Motor neuron (in vitro differentiated cells): Measurements from ENCODE around the gene MRTFA. TPM values are rescaled to one million over a fixed set of nuclear protein-coding genes. Genes with fewer than 3 reads are reported as not detected.
A peak's percentile ranks its signal among the peaks of the same experiment; 100 is the strongest.

Experiments used
- ATAC-seq, 8 experiments: fragments of 200-7000 bp; cut with Tn5 transposase; replicated peaks in 6 of 8; 2 replicates each; pipeline ENCODE4 v1.8.0; 2021; ENCODE audit warnings: mild to moderate bottlenecking in 8 of 8, moderate library complexity in 8 of 8
- H3K27ac ChIP-seq, 2 donors: fragments of 250-450 bp; sonication (Bioruptor Pico); 2 replicates each; pipeline ENCODE4 v1.9.0; 2021; ENCODE audit warnings: antibody characterized with exemption in 2 of 2, mild to moderate bottlenecking in 2 of 2, moderate library complexity in 1 of 2
- H3K4me1 ChIP-seq, 2 donors: fragments of 250-450 bp; sonication (Bioruptor Pico); replicated peaks in 1 of 2; 2 replicates each; pipeline ENCODE4 v1.6.1; 2021; ENCODE audit warnings: antibody characterized with exemption in 2 of 2, mild to moderate bottlenecking in 2 of 2, moderate library complexity in 1 of 2
- H3K4me3 ChIP-seq, 5 donors: fragments of 250-450 bp; sonication (Bioruptor Pico); 2 replicates each; pipeline ENCODE4 v1.9.0; 2021; ENCODE audit warnings: antibody characterized with exemption in 5 of 5, mild to moderate bottlenecking in 5 of 5, moderate library complexity in 4 of 5
- WGBS, 10 experiments: fragments of 450-650 bp; shearing (Covaris generic); methylation state at CpG; one replicate each; pipeline ENCODE4 v1.0.0; 2022; 5-methylcytosine and 5-hydroxymethylcytosine counted together
- in situ Hi-C, 9 experiments: fragments of 400-800 bp; cut with MboI; loops; one replicate each; pipeline ENCODE4 v1.15.0; 2021; ENCODE audit warnings: low sequenced_read_pairs in 9 of 9, low pct_unique_long_range_greater_than_20kb in 2 of 9; ENCODE audit not compliant: unreplicated experiment in 9 of 9
- total RNA-seq, 8 experiments: library from RNA; unstranded; fragments of 300-600 nt; gene quantifications; 2 replicates each; pipeline versions ENCODE4 v1.2.3 to v1.2.4, GENCODE V29; 2022

Gene MRTFA
- total RNA-seq, 8 experiments from 2014 or later: 13.1 to 33.2 (median 21.7) TPM

- no peak for ATAC-seq
- Histone ChIP-seq H3K27ac (no peak overlapping the region), H3K4me1 (no peaks in the 10 kb centered on the region), H3K4me3 (no peak overlapping the region)
- in situ Hi-C loops: no loop called here
- 50 to 100% (median 100%) methylated on average over 1 of the region's 1 CpG; no CpG with 5 or more reads in 5 of the 10 experiments for WGBS, 10 experiments
These were observed 16.0 kb downstream of the MRTFA start for GRCh38 chr22:40620464-40621046.

DNA sequence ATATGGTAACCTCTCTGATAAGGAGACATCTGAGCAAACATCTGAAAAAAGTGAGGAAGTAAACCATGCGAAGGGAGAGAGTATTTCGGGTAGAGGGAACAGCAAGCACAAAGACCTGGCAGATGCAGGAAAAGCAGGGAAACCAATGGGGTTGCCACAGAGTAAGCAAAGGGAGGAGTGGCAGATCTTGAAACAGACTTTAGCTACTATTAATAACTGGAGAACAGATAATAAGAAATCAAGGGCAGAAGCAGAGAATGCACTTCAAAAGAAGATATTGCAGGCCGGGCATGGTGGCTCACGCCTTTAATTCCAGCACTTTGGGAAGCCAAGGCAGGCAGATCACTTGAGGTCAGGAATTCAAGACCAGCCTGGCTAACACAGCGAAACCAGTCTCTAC lies 18.1 kb downstream of the MRTFA start:
- no peak overlapping the region for H3K4me3 ChIP-seq
- 93 to 100% (median 96%) methylated on average over 1 to 5 of the region's 5 CpGs; no CpG with 5 or more reads in 2 of the 10 experiments for WGBS, 10 experiments
- H3K27ac ChIP-seq: no peak overlapping the region
- in situ Hi-C loops: no loop called here
- H3K4me1 ChIP-seq: no peaks in the 10 kb centered on the region
- no peak for ATAC-seq

DNA sequence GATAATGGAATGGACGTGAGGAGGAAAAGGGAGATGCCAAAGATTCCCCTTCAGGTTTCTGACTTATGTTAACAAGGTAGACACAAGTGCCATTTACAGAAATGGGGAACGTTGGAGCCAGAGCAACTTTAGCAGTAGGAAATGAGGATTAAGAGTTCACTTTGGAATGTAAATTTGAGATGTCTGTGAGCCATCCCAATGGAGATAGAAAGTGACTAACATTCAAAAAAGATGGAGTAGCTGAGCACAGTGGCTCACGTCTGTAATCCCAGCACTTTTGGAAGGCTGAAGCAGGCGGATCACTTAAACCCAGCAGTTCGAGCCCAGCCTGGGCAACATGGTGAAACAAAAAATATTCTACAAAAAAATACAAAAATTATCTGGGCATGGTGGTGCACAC lies 19.9 kb downstream of the MRTFA start:
- Histone ChIP-seq H3K4me3 (no peak overlapping the region), H3K27ac (no peak overlapping the region), H3K4me1 (no peaks in the 10 kb centered on the region)
- no peak for ATAC-seq
- in situ Hi-C loops: no loop called here
- 43 to 100% (median 82%) methylated on average over 1 to 5 of the region's 5 CpGs for WGBS, 10 experiments

DNA sequence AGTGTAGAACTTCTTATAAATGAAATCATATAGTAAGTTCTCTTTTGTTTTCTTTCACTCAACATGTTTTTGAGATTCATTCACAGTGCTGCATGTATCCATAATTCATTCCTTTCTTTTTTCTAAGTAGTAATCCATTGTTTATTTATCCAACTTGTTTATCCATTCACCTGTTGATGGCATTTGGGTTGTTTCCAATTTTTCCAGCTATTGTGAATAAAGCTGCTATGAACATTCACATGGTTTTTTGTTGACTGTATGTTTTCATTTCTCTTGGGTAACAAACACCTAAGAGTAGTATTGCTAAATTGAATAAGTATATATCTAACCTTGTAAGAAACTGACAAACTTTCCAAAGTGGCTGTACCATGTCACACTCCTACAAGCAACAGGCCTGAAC lies 23.5 kb downstream of the MRTFA start:
- no peaks in the 10 kb centered on the region for H3K4me1 ChIP-seq
- no peak overlapping the region for H3K4me3 ChIP-seq
- in situ Hi-C loops: no loop called here
- ATAC-seq: no peak
- no peak overlapping the region for H3K27ac ChIP-seq

DNA sequence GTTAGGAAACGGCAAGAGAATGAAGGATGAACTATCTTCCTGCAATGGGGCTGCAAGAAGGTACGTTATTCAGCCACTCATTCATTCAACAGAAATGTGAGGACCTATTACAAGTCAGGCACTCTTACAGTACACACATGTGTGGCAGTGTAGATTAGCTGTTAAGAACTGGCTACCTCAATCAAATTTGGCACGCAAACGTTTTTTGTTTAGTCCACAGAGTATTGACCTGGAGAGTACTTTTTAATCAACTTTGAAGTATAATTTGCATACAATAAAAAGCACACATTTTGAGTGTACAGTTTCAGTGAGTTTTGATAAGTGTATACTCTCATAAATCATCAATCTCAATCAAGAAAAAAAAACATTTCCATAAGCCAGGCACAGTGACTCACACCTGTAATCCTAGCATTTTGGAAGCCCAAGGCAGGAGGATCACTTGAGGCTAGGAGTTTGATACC lies 24.2 kb downstream of the MRTFA start:
- in situ Hi-C loops: no loop called here

DNA sequence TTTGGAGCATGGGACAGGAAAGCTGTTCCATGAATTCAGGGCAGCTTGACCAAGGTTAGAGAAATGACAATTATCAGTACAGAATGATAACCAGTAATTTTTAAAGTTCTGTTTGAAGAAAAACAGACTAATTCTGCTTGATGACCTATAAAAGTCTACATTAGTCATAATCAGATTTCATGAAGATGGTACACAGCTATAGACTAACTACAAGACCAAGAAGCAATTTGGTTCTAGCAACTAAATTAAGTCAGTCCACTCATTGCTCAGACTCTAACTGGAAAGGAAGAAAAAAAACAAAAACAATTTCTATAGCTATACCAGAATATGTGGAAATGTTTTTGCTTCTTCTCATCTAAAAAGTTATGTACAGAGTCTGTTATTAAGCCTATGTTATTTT lies 24.9 kb downstream of the MRTFA start:
- no peak for ATAC-seq
- H3K4me1 ChIP-seq: no peaks in the 10 kb centered on the region

More for the DNA sequence above, 24.2 kb downstream of the MRTFA start:
- Histone ChIP-seq H3K4me1 (no peaks in the 10 kb centered on the region), H3K4me3 (no peak overlapping the region), H3K27ac (no peak overlapping the region)
- WGBS, 10 experiments: 67 to 91% (median 81%) methylated on average over 1 to 4 of the region's 4 CpGs; no CpG with 5 or more reads in 1 of the 10 experiments
- ATAC-seq: no peak

DNA sequence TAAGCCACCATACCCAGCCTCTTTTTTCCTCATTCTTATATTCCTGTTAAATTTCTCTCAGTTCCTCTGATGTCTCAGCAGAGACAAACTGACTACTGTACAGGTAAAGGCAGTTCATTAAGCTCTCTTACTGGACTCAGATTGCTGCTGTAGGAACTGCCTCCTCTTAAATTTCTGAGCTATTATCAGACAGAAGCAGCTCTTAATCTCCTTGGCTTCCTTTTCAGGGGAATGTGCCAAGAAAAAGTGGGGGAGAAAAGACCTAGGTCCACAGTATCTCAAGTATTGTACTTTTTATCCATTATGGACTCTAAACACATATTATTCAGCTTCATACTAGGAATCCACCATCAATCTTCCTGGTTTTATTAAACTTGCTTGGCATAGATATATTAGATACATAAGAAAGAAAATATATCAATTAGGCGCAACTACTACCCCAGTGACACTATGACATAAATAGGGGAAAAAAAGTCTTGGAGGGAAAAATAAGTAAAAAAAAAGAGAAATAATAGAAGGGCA lies 26.1 kb downstream of the MRTFA start:
- no peak overlapping the region for H3K4me3 ChIP-seq
- no peaks in the 10 kb centered on the region for H3K4me1 ChIP-seq
- H3K27ac ChIP-seq: no peak overlapping the region
- in situ Hi-C loops: no loop called here
- 93 to 100% (median 100%) methylated on average over 1 of the region's 1 CpG; no CpG with 5 or more reads in 2 of the 10 experiments for WGBS, 10 experiments
- no peak for ATAC-seq

More for the DNA sequence above, 24.9 kb downstream of the MRTFA start:
- Histone ChIP-seq H3K4me3 (no peak overlapping the region), H3K27ac (no peak overlapping the region)
- in situ Hi-C loops: no loop called here

- no peak for ATAC-seq
- in situ Hi-C loops: no loop called here
- H3K27ac ChIP-seq: no peak overlapping the region
- H3K4me3 ChIP-seq: no peak overlapping the region
- no peaks in the 10 kb centered on the region for H3K4me1 ChIP-seq
- 0 to 100% (median 83%) methylated on average over 1 to 3 of the region's 3 CpGs; no CpG with 5 or more reads in 1 of the 10 experiments for WGBS, 10 experiments
These were observed 27.3 kb downstream of the MRTFA start for GRCh38 chr22:40609216-40609615.

- Histone ChIP-seq H3K4me3 (no peak overlapping the region), H3K27ac (no peak overlapping the region), H3K4me1 (no peaks in the 10 kb centered on the region)
- ATAC-seq: peak in 1 of 8 experiments; percentile 29
- in situ Hi-C loops: no loop called here
- 60 to 100% (median 75%) methylated on average over 1 of the region's 1 CpG; no CpG with 5 or more reads in 3 of the 10 experiments for WGBS, 10 experiments
These were observed 29.0 kb downstream of the MRTFA start for GRCh38 chr22:40607506-40607905.

GRCh38 chr22:40606306-40606705 lies 30.2 kb downstream of the MRTFA start:
- Histone ChIP-seq H3K4me1 (no peaks in the 10 kb centered on the region), H3K27ac (no peak overlapping the region), H3K4me3 (no peak overlapping the region)
- ATAC-seq: peak in 3 of 8 experiments; percentile 7 to 53 (median 12)
- in situ Hi-C loops: no loop called here

GRCh38 chr22:40605761-40606160 lies 30.8 kb downstream of the MRTFA start:
- Histone ChIP-seq H3K4me1 (no peaks in the 10 kb centered on the region), H3K4me3 (no peak overlapping the region), H3K27ac (no peak overlapping the region)
- in situ Hi-C loops: no loop called here
- 0 to 100% (median 86%) methylated on average over 1 of the region's 1 CpG; no CpG with 5 or more reads in 2 of the 10 experiments for WGBS, 10 experiments
- ATAC-seq: no peak

DNA sequence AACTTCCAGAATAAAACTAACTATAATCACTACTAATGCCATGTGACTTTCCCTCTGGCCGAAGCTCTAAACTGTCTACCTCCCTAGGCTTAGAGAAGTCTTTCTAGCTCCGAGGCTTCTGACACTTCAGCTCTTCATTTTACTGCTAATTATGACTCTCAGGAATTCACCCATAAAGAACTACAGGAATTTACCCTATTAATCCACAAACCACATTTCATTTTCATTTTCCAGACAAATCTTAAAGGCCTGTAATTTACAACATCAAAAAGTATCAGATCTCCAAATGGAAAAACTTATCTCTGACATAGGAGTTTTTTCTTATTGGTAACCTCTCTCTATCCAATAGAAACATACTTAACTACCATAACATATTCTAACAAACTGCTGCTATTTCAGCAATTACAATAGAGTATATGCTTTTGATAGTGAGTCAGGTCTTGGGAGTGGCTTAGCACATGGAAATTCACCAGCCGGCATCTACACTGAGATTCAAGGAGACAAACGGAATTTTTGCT lies 33.4 kb downstream of the MRTFA start:
- 0 to 97% (median 80%) methylated on average over 1 to 4 of the region's 4 CpGs; no CpG with 5 or more reads in 1 of the 10 experiments for WGBS, 10 experiments
- Histone ChIP-seq H3K27ac (no peak overlapping the region), H3K4me3 (no peak overlapping the region), H3K4me1 (no peaks in the 10 kb centered on the region)
- in situ Hi-C loops: no loop called here
- peak in 3 of 8 experiments; percentile 89 to 93 (median 93) for ATAC-seq

DNA sequence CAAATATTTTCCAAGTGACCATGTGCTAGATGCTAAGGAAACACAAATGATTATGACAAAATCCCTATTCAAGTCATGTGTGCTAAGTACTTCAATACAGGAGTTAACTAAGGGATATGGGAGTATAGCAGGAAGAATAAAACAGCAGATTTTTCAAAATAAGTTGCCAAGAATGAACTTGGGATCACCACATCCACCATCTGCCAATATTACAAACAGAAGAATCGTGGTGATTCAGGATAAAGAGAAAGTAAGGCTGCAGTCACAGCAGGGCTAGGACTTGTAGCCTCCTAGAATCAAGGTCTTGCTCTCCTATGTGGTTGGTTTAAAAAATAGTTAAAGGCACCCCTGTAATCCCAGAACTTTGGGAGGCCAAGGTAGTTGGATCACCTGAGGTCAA lies 34.3 kb downstream of the MRTFA start:
- H3K4me3 ChIP-seq: no peak overlapping the region
- no peak overlapping the region for H3K27ac ChIP-seq
- in situ Hi-C loops: no loop called here
- H3K4me1 ChIP-seq: peaks cover 0 to 3% of the 10 kb centered on the region in 2 donors
- no peak for ATAC-seq
- WGBS, 10 experiments: 0 to 83% (median 42%) methylated on average over 1 of the region's 1 CpG; no CpG with 5 or more reads in 6 of the 10 experiments

GRCh38 chr22:40599731-40600130 lies 36.8 kb downstream of the MRTFA start:
- Histone ChIP-seq H3K4me1 (peaks cover 0 to 3% of the 10 kb centered on the region in 2 donors), H3K4me3 (no peak overlapping the region), H3K27ac (no peak overlapping the region)
- in situ Hi-C loops: no loop called here
- WGBS, 10 experiments: 80 to 100% (median 96%) methylated on average over 1 to 6 of the region's 6 CpGs
- ATAC-seq: no peak
